ENCODE data around the gene B3GNT9.

B3GNT9 gene

GRCh38 chr16:67144943-67145342, 5.9 kb downstream of the B3GNT9 start:
- Histone ChIP-seq H4K20me1 (ENCODE audit: insufficient read depth, low read length, poor library complexity, severe bottlenecking) (no peaks in the 10 kb centered on the region), H3K36me3 (ENCODE audit: insufficient read depth, low read length) (peaks cover 82% of the 10 kb centered on the region), H3K4me3 (ENCODE audit: low read length, poor library complexity, severe bottlenecking) (no peak overlapping the region), H3K79me2 (ENCODE audit: insufficient read depth, low read length) (no peaks in the 10 kb centered on the region), H2AFZ (ENCODE audit: low read length) (no peak overlapping the region), H3K9me3 (ENCODE audit: insufficient read depth, low read depth, low read length) (no peaks in the 10 kb centered on the region), H3K27me3 (ENCODE audit: insufficient read depth, low read length, poor library complexity, severe bottlenecking) (no peaks in the 10 kb centered on the region), H3K9ac (ENCODE audit: low read depth, low read length, poor library complexity, severe bottlenecking) (no peak overlapping the region), H3K9me2 (replicated peaks; ENCODE audit: low read depth, low read length) (no peaks in the 10 kb centered on the region), H3K4me1 (ENCODE audit: insufficient read depth, low read length, poor library complexity, severe bottlenecking) (no peaks in the 10 kb centered on the region), H3F3A (ENCODE audit: low read depth) (no peaks in the 10 kb centered on the region), H3K4me2 (ENCODE audit: low read depth, low read length, poor library complexity, severe bottlenecking) (no peak overlapping the region)
- TF ChIP-seq EZH2phosphoT487 (IDR thresholded peaks at IDR 0.05; ENCODE audit: borderline replicate concordance) (no peak), CTCF (conservative IDR thresholded peaks at IDR 0.05; ENCODE audit: low read length) (no peak)

GRCh38 chr16:67142342-67142741, 8.5 kb downstream of the B3GNT9 start:
- Histone ChIP-seq H3K9me3 (ENCODE audit: insufficient read depth, low read depth, low read length) (no peaks in the 10 kb centered on the region), H3K79me2 (ENCODE audit: insufficient read depth, low read length) (no peaks in the 10 kb centered on the region), H3K4me2 (ENCODE audit: low read depth, low read length, poor library complexity, severe bottlenecking) (no peak overlapping the region), H3K27me3 (ENCODE audit: insufficient read depth, low read length, poor library complexity, severe bottlenecking) (no peaks in the 10 kb centered on the region), H3K4me1 (ENCODE audit: insufficient read depth, low read length, poor library complexity, severe bottlenecking) (no peaks in the 10 kb centered on the region), H3F3A (ENCODE audit: low read depth) (no peaks in the 10 kb centered on the region), H3K36me3 (ENCODE audit: insufficient read depth, low read length) (peaks cover 79% of the 10 kb centered on the region), H3K4me3 (ENCODE audit: low read length, poor library complexity, severe bottlenecking) (no peak overlapping the region), H3K9ac (ENCODE audit: low read depth, low read length, poor library complexity, severe bottlenecking) (no peak overlapping the region), H3K9me2 (replicated peaks; ENCODE audit: low read depth, low read length) (no peaks in the 10 kb centered on the region), H4K20me1 (ENCODE audit: insufficient read depth, low read length, poor library complexity, severe bottlenecking) (no peaks in the 10 kb centered on the region), H2AFZ (ENCODE audit: low read length) (no peak overlapping the region)
- TF ChIP-seq EZH2phosphoT487 (IDR thresholded peaks at IDR 0.05; ENCODE audit: borderline replicate concordance), result no peak
- no peak for TF ChIP-seq CTCF (conservative IDR thresholded peaks at IDR 0.05; ENCODE audit: low read length)

- H3K4me2 ChIP-seq (ENCODE audit: low read depth, low read length, poor library complexity, severe bottlenecking), result no peak overlapping the region
- no peak for TF ChIP-seq CTCF (conservative IDR thresholded peaks at IDR 0.05; ENCODE audit: low read length)
- TF ChIP-seq EZH2phosphoT487 (IDR thresholded peaks at IDR 0.05; ENCODE audit: borderline replicate concordance), result no peak
- H3K36me3 ChIP-seq (ENCODE audit: insufficient read depth, low read length), result peaks cover 77% of the 10 kb centered on the region
- no peaks in the 10 kb centered on the region for H3F3A ChIP-seq (ENCODE audit: low read depth)
- no peaks in the 10 kb centered on the region for H3K9me2 ChIP-seq (replicated peaks; ENCODE audit: low read depth, low read length)
- H3K4me1 ChIP-seq (ENCODE audit: insufficient read depth, low read length, poor library complexity, severe bottlenecking), result no peaks in the 10 kb centered on the region
- H2AFZ ChIP-seq (ENCODE audit: low read length), result no peak overlapping the region
- no peaks in the 10 kb centered on the region for H3K27me3 ChIP-seq (ENCODE audit: insufficient read depth, low read length, poor library complexity, severe bottlenecking)
- no peaks in the 10 kb centered on the region for H3K79me2 ChIP-seq (ENCODE audit: insufficient read depth, low read length)
- no peak overlapping the region for H3K9ac ChIP-seq (ENCODE audit: low read depth, low read length, poor library complexity, severe bottlenecking)
- no peaks in the 10 kb centered on the region for H3K9me3 ChIP-seq (ENCODE audit: insufficient read depth, low read depth, low read length)
- no peaks in the 10 kb centered on the region for H4K20me1 ChIP-seq (ENCODE audit: insufficient read depth, low read length, poor library complexity, severe bottlenecking)
- no peak overlapping the region for H3K4me3 ChIP-seq (ENCODE audit: low read length, poor library complexity, severe bottlenecking)
These were observed 9.4 kb downstream of the B3GNT9 start for GRCh38 chr16:67141391-67141790.
